ENCODE data around the gene SYNPO. TPM values are rescaled to one million over a fixed set of nuclear protein-coding genes. Genes with fewer than 3 reads are reported as not detected.

Gene SYNPO
- total RNA-seq, 1 donor from 2014 or later = 86.6 TPM

DNA sequence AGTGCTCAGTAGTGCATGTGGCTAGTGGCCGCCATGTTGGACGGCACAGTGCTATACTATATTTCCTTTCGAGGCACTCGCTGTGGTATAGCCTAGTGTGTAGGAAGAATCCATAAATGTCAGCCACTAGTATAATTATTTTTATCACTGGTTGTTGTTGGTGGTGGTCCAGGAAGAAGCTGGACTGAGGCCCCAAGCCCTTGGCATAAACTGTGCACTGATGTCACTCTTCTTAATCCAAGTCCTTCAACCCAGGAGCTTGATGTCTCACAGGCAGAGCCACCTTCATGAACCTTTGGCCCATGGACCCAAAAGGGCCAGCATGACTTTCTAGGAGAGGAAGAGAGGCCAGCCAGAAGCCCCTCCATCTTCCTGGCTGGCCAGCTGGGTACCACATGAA lies 32.5 kb upstream of the SYNPO start:
- Mint-ChIP-seq H3K36me3 (no peaks in the 10 kb centered on the region), H3K27me3 (ENCODE audit: low read depth) (no peaks in the 10 kb centered on the region), H3K4me1 (peaks cover 24% of the 10 kb centered on the region), H3K27ac (no peak overlapping the region), H3K4me3 (no peak overlapping the region), H3K9me3 (no peaks in the 10 kb centered on the region)
- TF ChIP-seq, protein P1, sequence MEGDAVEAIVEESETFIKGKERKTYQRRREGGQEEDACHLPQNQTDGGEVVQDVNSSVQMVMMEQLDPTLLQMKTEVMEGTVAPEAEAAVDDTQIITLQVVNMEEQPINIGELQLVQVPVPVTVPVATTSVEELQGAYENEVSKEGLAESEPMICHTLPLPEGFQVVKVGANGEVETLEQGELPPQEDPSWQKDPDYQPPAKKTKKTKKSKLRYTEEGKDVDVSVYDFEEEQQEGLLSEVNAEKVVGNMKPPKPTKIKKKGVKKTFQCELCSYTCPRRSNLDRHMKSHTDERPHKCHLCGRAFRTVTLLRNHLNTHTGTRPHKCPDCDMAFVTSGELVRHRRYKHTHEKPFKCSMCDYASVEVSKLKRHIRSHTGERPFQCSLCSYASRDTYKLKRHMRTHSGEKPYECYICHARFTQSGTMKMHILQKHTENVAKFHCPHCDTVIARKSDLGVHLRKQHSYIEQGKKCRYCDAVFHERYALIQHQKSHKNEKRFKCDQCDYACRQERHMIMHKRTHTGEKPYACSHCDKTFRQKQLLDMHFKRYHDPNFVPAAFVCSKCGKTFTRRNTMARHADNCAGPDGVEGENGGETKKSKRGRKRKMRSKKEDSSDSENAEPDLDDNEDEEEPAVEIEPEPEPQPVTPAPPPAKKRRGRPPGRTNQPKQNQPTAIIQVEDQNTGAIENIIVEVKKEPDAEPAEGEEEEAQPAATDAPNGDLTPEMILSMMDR (IDR thresholded peaks at IDR 0.05; ENCODE audit: unreplicated experiment) = no peak
- no peak for DNase-seq (ENCODE audit: low spot score in 2 of 2, unreplicated experiment in 2 of 2)

DNA sequence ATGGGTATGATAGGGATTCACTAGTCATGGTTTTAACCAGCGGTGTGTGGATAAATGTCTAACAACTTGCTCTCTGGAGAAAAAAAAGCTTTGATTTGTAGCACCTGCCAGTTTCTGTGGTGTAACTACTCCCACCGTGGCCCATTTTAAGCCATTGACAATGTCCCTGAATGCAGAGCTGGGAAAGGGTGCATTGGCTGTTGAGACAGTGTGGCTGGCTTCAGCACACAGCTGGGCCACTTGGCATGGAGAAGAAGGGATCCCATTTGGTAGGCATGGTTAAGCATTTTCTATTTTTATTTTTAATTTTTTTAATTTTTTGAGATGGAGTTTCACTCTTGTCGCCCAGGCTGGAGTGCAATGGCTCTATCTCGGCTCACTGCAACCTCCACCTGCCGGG lies 31.5 kb upstream of the SYNPO start:
- DNase-seq (ENCODE audit: low spot score in 2 of 2, unreplicated experiment in 2 of 2) = no peak
- Mint-ChIP-seq H3K27me3 (ENCODE audit: low read depth) (no peaks in the 10 kb centered on the region), H3K9me3 (no peaks in the 10 kb centered on the region), H3K4me3 (no peak overlapping the region), H3K27ac (no peak overlapping the region), H3K36me3 (no peaks in the 10 kb centered on the region), H3K4me1 (peaks cover 29% of the 10 kb centered on the region)
- TF ChIP-seq, protein P1 (IDR thresholded peaks at IDR 0.05; ENCODE audit: unreplicated experiment) = no peak

DNA sequence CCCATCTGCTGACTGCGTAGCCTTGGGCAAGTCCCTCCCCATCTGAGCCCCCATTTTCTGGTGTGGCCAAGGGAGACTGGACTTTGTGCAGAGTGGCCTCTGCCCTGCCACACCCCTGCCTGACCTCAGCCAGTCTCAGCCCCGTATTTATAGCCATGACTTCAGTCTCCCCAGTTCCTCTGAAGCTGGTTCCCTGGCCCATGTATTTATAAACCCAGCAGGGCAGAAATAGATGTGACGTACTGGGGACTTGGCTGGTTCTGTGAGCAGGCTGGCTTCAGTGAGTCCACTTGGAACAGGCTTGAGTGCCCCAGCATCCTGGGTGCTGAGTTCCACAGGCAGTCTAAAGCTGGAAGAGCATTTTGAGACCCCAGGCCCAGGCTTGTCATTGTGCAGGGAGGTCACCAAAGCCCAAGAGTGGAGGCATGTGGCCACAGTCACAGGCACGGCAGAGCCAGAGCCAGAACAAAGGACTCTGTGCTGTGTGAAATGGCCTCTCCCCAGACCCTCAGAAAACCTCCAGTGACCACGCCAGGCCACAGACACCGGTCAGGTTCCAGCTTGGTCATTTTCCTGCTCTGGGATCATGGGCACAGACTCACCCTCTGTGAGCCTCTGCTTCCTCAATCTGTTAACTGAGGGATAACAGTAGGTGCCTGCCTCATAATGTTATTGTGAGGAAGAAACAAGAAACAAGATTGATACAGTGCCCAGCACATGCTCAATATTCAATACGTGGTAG lies 30.4 kb upstream of the SYNPO start:
- no peak overlapping the region for H3K27ac Mint-ChIP-seq

DNA sequence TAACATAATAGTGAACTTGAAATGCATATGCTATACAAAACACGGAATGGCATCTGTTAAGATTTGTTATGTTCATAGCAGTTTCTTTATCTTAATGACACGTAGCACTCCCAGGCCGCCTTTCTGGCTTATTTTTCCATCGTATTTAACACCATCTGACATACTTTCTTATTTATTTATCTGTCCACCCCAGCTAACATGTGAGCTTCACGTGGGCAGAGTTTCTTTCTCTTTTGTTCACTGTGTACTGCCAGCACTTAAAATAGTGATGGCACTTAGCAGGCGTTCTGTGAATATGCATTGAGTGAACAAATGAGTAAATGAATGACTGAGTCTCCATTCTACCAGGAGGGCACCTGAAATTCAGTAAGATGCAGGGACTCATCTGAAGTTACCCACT lies 29.4 kb upstream of the SYNPO start:
- no peaks in the 10 kb centered on the region for H3K36me3 Mint-ChIP-seq
- no peak overlapping the region for H3K4me3 Mint-ChIP-seq
- DNase-seq (ENCODE audit: low spot score in 2 of 2, unreplicated experiment in 2 of 2) = no peak
- H3K27ac Mint-ChIP-seq = no peak overlapping the region
- H3K9me3 Mint-ChIP-seq = no peaks in the 10 kb centered on the region
- no peaks in the 10 kb centered on the region for H3K27me3 Mint-ChIP-seq (ENCODE audit: low read depth)
- H3K4me1 Mint-ChIP-seq = peaks cover 28% of the 10 kb centered on the region
- TF ChIP-seq, protein P1 (IDR thresholded peaks at IDR 0.05; ENCODE audit: unreplicated experiment) = no peak

More for the DNA sequence above, 30.4 kb upstream of the SYNPO start:
- Mint-ChIP-seq H3K9me3 (no peaks in the 10 kb centered on the region), H3K4me3 (no peak overlapping the region), H3K4me1 (peaks cover 29% of the 10 kb centered on the region), H3K27me3 (ENCODE audit: low read depth) (no peaks in the 10 kb centered on the region), H3K36me3 (no peaks in the 10 kb centered on the region)
- no peak for DNase-seq (ENCODE audit: low spot score in 2 of 2, unreplicated experiment in 2 of 2)
- TF ChIP-seq, protein P1 (IDR thresholded peaks at IDR 0.05; ENCODE audit: unreplicated experiment) = no peak

DNA sequence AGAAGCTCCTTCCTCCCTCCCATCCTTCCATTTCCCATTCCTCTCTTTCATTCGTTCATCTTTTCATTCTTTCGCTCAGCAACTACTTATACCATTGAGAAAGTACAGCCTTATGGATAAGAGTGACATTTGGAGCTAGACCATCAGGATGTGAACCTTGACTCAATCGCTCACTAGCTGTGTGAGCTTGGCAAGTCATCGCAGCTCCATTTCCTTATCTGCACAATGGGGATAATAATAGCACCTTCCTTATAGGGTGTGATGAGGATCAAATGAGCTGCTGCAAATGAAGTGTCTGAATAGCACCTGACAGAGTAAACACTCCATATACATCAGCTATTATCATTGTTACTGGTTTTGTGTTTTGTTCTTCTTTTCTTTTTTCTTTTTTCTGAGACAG lies 28.1 kb upstream of the SYNPO start:
- Mint-ChIP-seq H3K9me3 (no peaks in the 10 kb centered on the region), H3K27ac (no peak overlapping the region), H3K4me3 (no peak overlapping the region), H3K36me3 (no peaks in the 10 kb centered on the region), H3K27me3 (ENCODE audit: low read depth) (no peaks in the 10 kb centered on the region), H3K4me1 (peaks cover 42% of the 10 kb centered on the region)
- TF ChIP-seq, protein P1 (IDR thresholded peaks at IDR 0.05; ENCODE audit: unreplicated experiment) = no peak
- DNase-seq (ENCODE audit: low spot score in 2 of 2, unreplicated experiment in 2 of 2) = no peak
